Activated naive CD8-positive, alpha-beta T cell treated with anti-CD3 and anti-CD28 coated beads for 36 hours (primary cell): ENCODE results near the gene OR2W3. TPM values are rescaled to one million over a fixed set of nuclear protein-coding genes. Genes with fewer than 3 reads are reported as not detected.

Experiments
- total RNA-seq, 2 experiments: library from RNA; stranded (reverse); gene quantifications; one replicate each; pipeline ENCODE4 v1.2.3, GENCODE V29; 2021

Gene OR2W3
- total RNA-seq, 2 experiments from 2014 or later: not detected

Other genes with a start within 250 kb of the OR2W3 start
- gene OR13G1, start 215.8 kb upstream of the OR2W3 start, total RNA-seq: not detected
- gene OR6F1, start 178.9 kb upstream of the OR2W3 start, total RNA-seq: not detected
- not detected for gene OR14K1, start 157.0 kb upstream of the OR2W3 start, total RNA-seq
- gene OR14A2, start 147.4 kb upstream of the OR2W3 start, total RNA-seq: not detected
- gene OR1C1, start 135.0 kb upstream of the OR2W3 start, total RNA-seq: not detected
- gene OR14A16, start 71.5 kb upstream of the OR2W3 start, total RNA-seq: not detected
- gene OR11L1, start 53.7 kb upstream of the OR2W3 start, total RNA-seq: not detected
- under 1 TPM; 0.06 to 0.08 TPM for gene TRIM58, start 38.4 kb upstream of the OR2W3 start, total RNA-seq
- gene OR2T8, start 24.7 kb downstream of the OR2W3 start, total RNA-seq: not detected
- gene OR2AJ1, start 29.3 kb downstream of the OR2W3 start, total RNA-seq: not detected
- gene OR2L8, start 53.3 kb downstream of the OR2W3 start, total RNA-seq: not detected
- gene OR2AK2, start 69.6 kb downstream of the OR2W3 start, total RNA-seq: not detected
- not detected for gene OR2L5, start 118.1 kb downstream of the OR2W3 start, total RNA-seq
- under 1 TPM in 1 of 2 experiments, not detected in 1; 0.06 TPM for gene OR2L2, start 134.5 kb downstream of the OR2W3 start, total RNA-seq
- gene OR2L3, start 151.2 kb downstream of the OR2W3 start, total RNA-seq: not detected
- not detected for gene OR2L13, start 199.6 kb downstream of the OR2W3 start, total RNA-seq
- not detected for gene OR2M5, start 249.6 kb downstream of the OR2W3 start, total RNA-seq